GM12878 (cell line): Measurements from ENCODE around the gene ADCY2.

ENCODE experiments used
- ATF3 ChIP-seq: IDR thresholded peaks from 2 replicates; pipeline ENCODE4 v1.6.1; 2011; ENCODE audit warnings: low read depth, mild to moderate bottlenecking, low read length, moderate library complexity, borderline replicate concordance; ENCODE audit errors: extremely low read depth
- IKZF2 ChIP-seq, 2 experiments: fragments of 450-650 bp; IDR thresholded peaks; 2 replicates each; pipeline ENCODE4 v1.6.1; 2017; ENCODE audit warnings: mild to moderate bottlenecking in 2 of 2, moderate library complexity in 2 of 2
- SMAD1 ChIP-seq: fragments of 450-650 bp; IDR thresholded peaks from 2 replicates; pipeline ENCODE4 v1.6.1; 2018; ENCODE audit warnings: mild to moderate bottlenecking, low read depth; ENCODE audit not compliant: partially characterized antibody
- TARDBP ChIP-seq: IDR thresholded peaks from 2 replicates; pipeline ENCODE4 v1.6.1; 2016; ENCODE audit warnings: borderline replicate concordance
- TF ChIP-seq, protein P1 (sequence below): IDR thresholded peaks from 2 replicates; pipeline ENCODE4 v1.6.1; 2012; ENCODE audit warnings: low read depth, low read length, improper control_type of control experiment
- TF ChIP-seq, protein P2 (sequence below): IDR thresholded peaks from 2 replicates; pipeline ENCODE4 v1.6.1; 2012; ENCODE audit warnings: mild to moderate bottlenecking, low read depth, low read length

DNA sequence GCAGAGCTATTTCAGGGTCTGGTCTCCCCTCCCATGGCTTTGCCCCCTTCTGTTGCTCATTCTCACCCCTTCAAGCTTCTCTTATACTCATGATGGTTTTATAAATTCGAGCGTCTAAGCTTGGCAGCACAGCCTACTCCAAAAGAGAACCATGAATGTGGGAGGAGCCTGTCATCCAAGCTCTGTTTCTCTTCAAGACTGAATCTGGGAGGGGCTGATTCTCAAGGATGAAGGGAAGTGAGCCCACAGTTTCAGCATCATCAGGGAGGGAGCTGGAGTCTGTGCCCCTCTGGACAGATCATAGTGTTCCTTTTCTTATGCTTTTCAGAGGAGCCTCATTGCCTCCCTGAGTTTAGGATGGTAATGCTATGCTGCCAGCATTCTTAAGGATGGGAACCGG, 286.4 kb downstream of the ADCY2 start:
- TF ChIP-seq ATF3, result no peak
- TF ChIP-seq, protein P1, sequence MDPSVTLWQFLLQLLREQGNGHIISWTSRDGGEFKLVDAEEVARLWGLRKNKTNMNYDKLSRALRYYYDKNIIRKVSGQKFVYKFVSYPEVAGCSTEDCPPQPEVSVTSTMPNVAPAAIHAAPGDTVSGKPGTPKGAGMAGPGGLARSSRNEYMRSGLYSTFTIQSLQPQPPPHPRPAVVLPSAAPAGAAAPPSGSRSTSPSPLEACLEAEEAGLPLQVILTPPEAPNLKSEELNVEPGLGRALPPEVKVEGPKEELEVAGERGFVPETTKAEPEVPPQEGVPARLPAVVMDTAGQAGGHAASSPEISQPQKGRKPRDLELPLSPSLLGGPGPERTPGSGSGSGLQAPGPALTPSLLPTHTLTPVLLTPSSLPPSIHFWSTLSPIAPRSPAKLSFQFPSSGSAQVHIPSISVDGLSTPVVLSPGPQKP, result no peak
- TF ChIP-seq, protein P2, sequence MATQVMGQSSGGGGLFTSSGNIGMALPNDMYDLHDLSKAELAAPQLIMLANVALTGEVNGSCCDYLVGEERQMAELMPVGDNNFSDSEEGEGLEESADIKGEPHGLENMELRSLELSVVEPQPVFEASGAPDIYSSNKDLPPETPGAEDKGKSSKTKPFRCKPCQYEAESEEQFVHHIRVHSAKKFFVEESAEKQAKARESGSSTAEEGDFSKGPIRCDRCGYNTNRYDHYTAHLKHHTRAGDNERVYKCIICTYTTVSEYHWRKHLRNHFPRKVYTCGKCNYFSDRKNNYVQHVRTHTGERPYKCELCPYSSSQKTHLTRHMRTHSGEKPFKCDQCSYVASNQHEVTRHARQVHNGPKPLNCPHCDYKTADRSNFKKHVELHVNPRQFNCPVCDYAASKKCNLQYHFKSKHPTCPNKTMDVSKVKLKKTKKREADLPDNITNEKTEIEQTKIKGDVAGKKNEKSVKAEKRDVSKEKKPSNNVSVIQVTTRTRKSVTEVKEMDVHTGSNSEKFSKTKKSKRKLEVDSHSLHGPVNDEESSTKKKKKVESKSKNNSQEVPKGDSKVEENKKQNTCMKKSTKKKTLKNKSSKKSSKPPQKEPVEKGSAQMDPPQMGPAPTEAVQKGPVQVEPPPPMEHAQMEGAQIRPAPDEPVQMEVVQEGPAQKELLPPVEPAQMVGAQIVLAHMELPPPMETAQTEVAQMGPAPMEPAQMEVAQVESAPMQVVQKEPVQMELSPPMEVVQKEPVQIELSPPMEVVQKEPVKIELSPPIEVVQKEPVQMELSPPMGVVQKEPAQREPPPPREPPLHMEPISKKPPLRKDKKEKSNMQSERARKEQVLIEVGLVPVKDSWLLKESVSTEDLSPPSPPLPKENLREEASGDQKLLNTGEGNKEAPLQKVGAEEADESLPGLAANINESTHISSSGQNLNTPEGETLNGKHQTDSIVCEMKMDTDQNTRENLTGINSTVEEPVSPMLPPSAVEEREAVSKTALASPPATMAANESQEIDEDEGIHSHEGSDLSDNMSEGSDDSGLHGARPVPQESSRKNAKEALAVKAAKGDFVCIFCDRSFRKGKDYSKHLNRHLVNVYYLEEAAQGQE, result no peak
- no peak for TF ChIP-seq SMAD1
- no peak for TF ChIP-seq IKZF2 (IDR thresholded peaks at IDR 0.05)
- TF ChIP-seq TARDBP, result no peak
